Psoas muscle (tissue), 8 donors: ENCODE measurements around the gene MYO1G. TPM values are rescaled to one million over a fixed set of nuclear protein-coding genes. Genes with fewer than 3 reads are reported as not detected.

Experiments
- ATAC-seq, 4 donors: fragments of 200-7000 bp; cut with Tn5 transposase; one replicate each; pipeline ENCODE4 v1.9.1; 2020; ENCODE audit warnings: moderate library complexity in 3 of 4, mild to moderate bottlenecking in 2 of 4
- DNase-seq, 2 donors: peaks; one replicate each; pipeline ENCODE4 v3.0.0-alpha.2; 2020
- H3K27ac ChIP-seq: fragments of 200-600 bp; one replicate; pipeline ENCODE4 v1.8.0; 2022
- H3K27me3 ChIP-seq, 3 donors: fragments of 200-600 bp in 1 of 3; one replicate each; pipeline versions ENCODE4 v1.6.1 to v1.8.0; 2013 to 2022; ENCODE audit warnings: low read length in 2 of 3, mild to moderate bottlenecking in 2 of 3, moderate library complexity in 1 of 3; ENCODE audit not compliant: insufficient read depth in 3 of 3
- H3K36me3 ChIP-seq, 2 donors: fragments of 200-600 bp in 1 of 2; one replicate each; pipeline versions ENCODE4 v1.6.1 to v1.8.0; 2013 to 2022; ENCODE audit warnings: low read depth in 1 of 2, mild to moderate bottlenecking in 1 of 2, moderate library complexity in 1 of 2; ENCODE audit not compliant: insufficient read depth in 1 of 2
- H3K4me1 ChIP-seq: fragments of 200-600 bp; one replicate; pipeline ENCODE4 v1.8.0; 2022
- H3K4me3 ChIP-seq: fragments of 200-600 bp; one replicate; pipeline ENCODE4 v1.8.0; 2022; ENCODE audit warnings: mild to moderate bottlenecking
- H3K9me3 ChIP-seq: fragments of 200-600 bp; one replicate; pipeline ENCODE4 v1.8.0; 2022
- CTCF ChIP-seq: fragments of 200-600 bp; IDR thresholded peaks from one replicate; pipeline ENCODE4 v1.8.0; 2022; ENCODE audit warnings: antibody characterized with exemption
- WGBS, 3 donors: extraction: QIAGEN DNeasy Blood & Tissue Kit; methylation state at CpG; one replicate each; pipeline versions ENCODE4 v1.1.6 to v1.1.7; 2013; 5-methylcytosine and 5-hydroxymethylcytosine counted together
- intact Hi-C, 2 donors: fragments of 100-400 bp; cut with DNase I; formaldehyde crosslinking; loops; one replicate each; pipeline versions ENCODE4 v1.11.0 to v1.14.2; 2022
- polyA plus RNA-seq, 3 donors: library from polyadenylated mRNA; stranded (reverse); fragments of 200-250 nt; gene quantifications; one replicate each; pipeline ENCODE4 v1.2.3, GENCODE V29; 2013
- total RNA-seq, 4 donors: library from RNA; stranded (reverse); fragmentation: NEBNext Ultra II Directional in 2 of 4; extraction: Animal tissue kit (Norgen Biotek cat#: 25700) in 2 of 4; gene quantifications; one replicate each; pipeline versions ENCODE4 v1.2.1 to v1.2.4, GENCODE V29; 2021 to 2023
- donor health status: healthy with polysubstance abuse.
- donor health status: DM: no; HTN: no; CAD: no; lungs with moderate emphysema.
- donor health status: Bipolar disorder and iron deficiency.
- donor health status: healthy.
- donor health status: DM: yes; HTN: yes; CAD: no.
- donor health status: DM: no; HTN: no; CAD: no.
- donor health status: DM: no; HTN: no; CAD: no.
- donor health status: DM: yes; HTN: yes; CAD: no.

Gene MYO1G
- total and polyA plus RNA-seq, 7 donors = 0.11 to 1.9 (median 0.41) TPM

- no peaks in the 10 kb centered on the region for H3K4me1 ChIP-seq
- no peak for TF ChIP-seq CTCF
- DNase-seq = no peak
- no peak overlapping the region for H3K4me3 ChIP-seq
- H3K9me3 ChIP-seq = no peaks in the 10 kb centered on the region
- ATAC-seq = no peak
- H3K36me3 ChIP-seq = peaks cover 0 to 7% of the 10 kb centered on the region in 2 donors
- H3K27ac ChIP-seq = no peak overlapping the region
- intact Hi-C loops = no loop called here
- 44 to 50% (median 48%) methylated on average over 3 of the region's 3 CpGs for WGBS, 3 donors
- no peaks in the 10 kb centered on the region for H3K27me3 ChIP-seq
Measured at GRCh38 chr7:45017253-45017652, 38.4 kb upstream of the MYO1G start.

- H3K27ac ChIP-seq = no peak overlapping the region
- no peaks in the 10 kb centered on the region for H3K27me3 ChIP-seq
- no peaks in the 10 kb centered on the region for H3K9me3 ChIP-seq
- WGBS, 3 donors = 45 to 92% (median 47%) methylated on average over 1 of the region's 1 CpG
- H3K4me1 ChIP-seq = peaks cover under 1% of the 10 kb centered on the region
- no peak for DNase-seq
- no peak for TF ChIP-seq CTCF
- ATAC-seq = no peak
- H3K36me3 ChIP-seq = peaks cover 0 to 11% of the 10 kb centered on the region in 2 donors
- no peak overlapping the region for H3K4me3 ChIP-seq
- intact Hi-C loops = no loop called here
Measured at GRCh38 chr7:45015313-45015712, 36.5 kb upstream of the MYO1G start.

GRCh38 chr7:45013465-45013967, 34.7 kb upstream of the MYO1G start:
- no peaks in the 10 kb centered on the region for H3K9me3 ChIP-seq
- DNase-seq (no peak), ATAC-seq (no peak)
- H3K4me1 ChIP-seq = peaks cover 5% of the 10 kb centered on the region
- peaks cover 0 to 4% of the 10 kb centered on the region in 2 donors for H3K36me3 ChIP-seq
- WGBS, 3 donors = 85 to 90% (median 88%) methylated on average over 2 of the region's 2 CpGs
- H3K27me3 ChIP-seq = no peaks in the 10 kb centered on the region
- no peak for TF ChIP-seq CTCF
- intact Hi-C loops = no loop called here
- H3K27ac ChIP-seq = no peak overlapping the region
- H3K4me3 ChIP-seq = no peak overlapping the region

- Histone ChIP-seq H3K27ac (no peak overlapping the region), H3K36me3 (peaks cover 0 to 4% of the 10 kb centered on the region in 2 donors), H3K4me1 (peaks cover 16% of the 10 kb centered on the region), H3K27me3 (no peaks in the 10 kb centered on the region), H3K9me3 (no peaks in the 10 kb centered on the region), H3K4me3 (no peak overlapping the region)
- intact Hi-C loops = loop anchor here in 1 of 2 donors (5.0 kb wide), 1 partner anchor 85 kb away; no protein-coding TSS in a partner anchor
- no peak for TF ChIP-seq CTCF
- DNase-seq (no peak), ATAC-seq (no peak)
- WGBS, 3 donors = 92 to 96% (median 93%) methylated on average over 7 of the region's 7 CpGs
Measured at GRCh38 chr7:45007571-45008328, 28.9 kb upstream of the MYO1G start.
